ENCODE measurements around the gene PEX5L. TPM values are rescaled to one million over a fixed set of nuclear protein-coding genes. Genes with fewer than 3 reads are reported as not detected.
A peak's percentile ranks its signal among the peaks of the same experiment; 100 is the strongest.

Gene PEX5L
- total RNA-seq, 1 donor from 2014 or later: 0.53 TPM

- no peak for DNase-seq (ENCODE audit: low read depth)
Observed at GRCh38 chr3:179956416-179956830, 80.3 kb downstream of the PEX5L start.

DNA sequence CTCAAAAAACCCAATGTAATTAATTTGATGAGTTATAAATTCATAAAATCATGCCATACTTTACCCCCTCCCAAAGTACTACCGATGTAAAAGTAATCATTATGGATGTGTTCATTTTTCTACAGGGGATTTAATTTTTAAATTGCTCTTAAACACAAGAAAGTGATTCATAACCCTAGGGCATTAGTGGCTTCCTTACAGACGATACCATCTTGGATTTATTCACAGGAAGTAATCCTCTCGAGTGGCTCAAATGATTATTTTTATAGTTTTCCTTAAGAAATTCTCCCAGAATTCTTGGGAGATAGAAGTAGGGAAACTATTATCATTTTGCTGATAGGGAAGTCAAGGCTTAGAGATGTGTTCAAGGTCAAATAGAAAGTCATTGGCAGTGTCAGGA lies 80.9 kb downstream of the PEX5L start:
- no peak for DNase-seq (ENCODE audit: low read depth)

GRCh38 chr3:179955286-179955685 lies 81.5 kb downstream of the PEX5L start:
- DNase-seq (ENCODE audit: low read depth): no peak

GRCh38 chr3:179953993-179954870 lies 82.5 kb downstream of the PEX5L start:
- no peak for DNase-seq (ENCODE audit: low read depth)

DNA sequence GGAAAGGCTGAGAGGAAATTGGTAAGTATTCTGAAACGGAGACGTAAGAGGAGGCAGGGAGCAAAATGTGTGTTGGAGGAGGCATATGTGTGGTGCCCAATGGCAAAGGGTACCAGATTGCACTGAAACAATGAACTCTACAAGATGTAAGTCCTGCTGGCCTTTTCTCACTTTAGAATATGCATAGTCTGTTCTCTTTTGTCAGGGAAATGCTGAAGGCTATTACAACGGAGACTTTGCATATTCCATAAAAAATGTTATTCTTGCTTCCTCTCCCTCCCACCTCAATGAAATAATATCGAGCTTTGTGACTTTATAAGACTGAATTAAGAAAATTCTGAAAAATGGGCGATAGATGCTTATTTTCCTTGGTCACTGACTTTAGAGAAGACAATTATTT lies 85.9 kb downstream of the PEX5L start:
- no peak for DNase-seq (ENCODE audit: low read depth)

GRCh38 chr3:179949869-179950268 lies 86.9 kb downstream of the PEX5L start:
- DNase-seq (ENCODE audit: low read depth): no peak

- no peak for DNase-seq (ENCODE audit: low read depth)
Observed at GRCh38 chr3:179949412-179949811, 87.3 kb downstream of the PEX5L start.

GRCh38 chr3:179948740-179949139 lies 88.0 kb downstream of the PEX5L start:
- DNase-seq (ENCODE audit: low read depth): no peak

GRCh38 chr3:179945569-179945968 lies 91.2 kb downstream of the PEX5L start:
- no peak for DNase-seq (ENCODE audit: low read depth)

GRCh38 chr3:179943117-179943880 lies 93.4 kb downstream of the PEX5L start:
- DNase-seq (ENCODE audit: low read depth): no peak

DNA sequence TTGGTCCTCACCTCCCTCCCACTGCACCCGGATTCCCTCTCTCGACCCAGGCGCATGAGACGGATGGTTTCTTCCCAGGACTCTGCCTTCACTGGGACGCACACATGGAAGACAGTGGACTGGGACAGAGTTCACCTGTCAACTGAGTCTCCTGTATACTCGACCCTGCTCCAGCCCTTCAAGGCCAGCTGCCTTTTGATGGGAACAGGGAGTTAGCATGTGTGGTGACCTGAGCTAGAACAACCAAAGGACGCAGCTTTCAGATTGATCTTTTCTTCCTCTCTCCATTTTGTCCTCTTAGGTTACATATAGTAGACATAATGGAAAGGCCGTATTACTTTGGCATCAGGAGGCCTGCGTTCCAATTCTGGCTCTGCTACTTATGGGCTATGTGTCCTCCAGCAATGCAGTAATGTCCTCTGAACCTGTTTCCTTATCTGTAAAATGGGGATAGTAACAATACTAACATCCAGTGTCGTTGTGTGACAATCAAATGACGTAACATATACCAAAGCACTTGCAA lies 94.1 kb downstream of the PEX5L start:
- DNase-seq (ENCODE audit: low read depth): no peak

- DNase-seq (ENCODE audit: low read depth): no peak
Observed at GRCh38 chr3:179935710-179936109, 101.0 kb downstream of the PEX5L start.

- DNase-seq (ENCODE audit: low read depth): no peak
Observed at GRCh38 chr3:179933914-179934313, 102.8 kb downstream of the PEX5L start.

- no peak for DNase-seq (ENCODE audit: low read depth)
Observed at GRCh38 chr3:179933080-179933479, 103.7 kb downstream of the PEX5L start.

DNA sequence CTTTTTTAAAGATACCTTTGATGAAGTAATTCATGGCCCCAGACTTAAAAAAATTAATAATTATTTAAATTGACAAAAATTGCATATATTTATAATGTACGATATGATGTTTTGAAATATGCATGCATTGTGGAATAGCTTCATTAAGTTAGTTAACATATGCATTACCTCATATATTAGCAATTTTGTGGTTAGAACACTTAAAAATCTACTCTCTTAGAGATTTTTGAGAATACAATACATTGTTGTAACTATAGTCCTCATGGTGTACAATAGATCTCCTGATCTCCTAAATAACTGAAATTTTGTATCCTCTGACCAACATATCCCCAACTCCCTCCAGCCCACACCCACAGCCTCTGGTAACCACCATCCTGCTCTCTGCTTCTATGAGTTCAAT lies 104.1 kb downstream of the PEX5L start:
- no peak for DNase-seq (ENCODE audit: low read depth)

DNA sequence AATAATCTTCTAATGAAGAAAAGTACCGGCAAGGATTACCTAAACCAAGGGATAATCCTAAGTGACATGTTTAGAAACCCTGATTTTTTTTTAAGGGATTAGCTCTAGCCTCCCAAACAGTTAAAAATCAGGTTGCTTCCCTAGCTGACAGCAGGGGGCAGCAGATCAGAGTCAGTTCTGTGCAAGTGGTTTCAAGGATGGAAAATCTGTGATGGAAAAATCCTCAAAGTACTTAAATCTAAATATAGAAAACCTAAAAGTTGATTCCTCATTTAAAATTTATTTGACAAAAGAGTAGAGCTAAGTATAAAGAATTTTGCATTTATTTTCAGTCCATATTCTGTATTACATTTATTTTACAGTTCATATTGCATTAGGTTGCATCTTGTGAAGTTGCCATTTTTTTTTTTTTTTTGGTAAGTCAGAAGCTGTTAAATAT lies 107.6 kb downstream of the PEX5L start:
- peak; percentile 67 for DNase-seq (ENCODE audit: low read depth)

- DNase-seq (ENCODE audit: low read depth): no peak
Observed at GRCh38 chr3:179927191-179927590, 109.5 kb downstream of the PEX5L start.

GRCh38 chr3:179921951-179922350 lies 114.8 kb downstream of the PEX5L start:
- DNase-seq (ENCODE audit: low read depth): no peak

- DNase-seq (ENCODE audit: low read depth): no peak
Observed at GRCh38 chr3:179921500-179921899, 115.2 kb downstream of the PEX5L start.

GRCh38 chr3:179907784-179908482 lies 128.8 kb downstream of the PEX5L start:
- no peak for DNase-seq (ENCODE audit: low read depth)

DNA sequence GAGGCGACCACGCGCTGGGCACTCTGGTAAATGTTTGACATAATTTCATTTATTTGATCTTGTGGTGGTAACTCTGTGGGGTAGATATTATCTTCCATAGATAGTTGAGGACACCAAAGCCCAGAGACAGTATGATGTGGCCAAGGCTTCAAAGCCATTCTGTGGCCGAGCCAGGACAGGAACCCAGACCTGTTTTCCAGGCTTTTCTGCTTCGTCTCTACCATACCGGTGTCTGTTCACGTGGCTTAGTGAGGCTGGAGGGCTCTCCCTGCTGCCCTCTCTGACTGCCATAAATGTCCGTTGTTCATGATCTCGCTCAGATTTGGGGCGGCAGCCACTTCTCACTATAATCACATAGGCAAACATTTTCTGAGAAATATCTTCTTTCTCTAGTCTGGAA lies 134.7 kb downstream of the PEX5L start:
- no peak for DNase-seq (ENCODE audit: low read depth)

DNA sequence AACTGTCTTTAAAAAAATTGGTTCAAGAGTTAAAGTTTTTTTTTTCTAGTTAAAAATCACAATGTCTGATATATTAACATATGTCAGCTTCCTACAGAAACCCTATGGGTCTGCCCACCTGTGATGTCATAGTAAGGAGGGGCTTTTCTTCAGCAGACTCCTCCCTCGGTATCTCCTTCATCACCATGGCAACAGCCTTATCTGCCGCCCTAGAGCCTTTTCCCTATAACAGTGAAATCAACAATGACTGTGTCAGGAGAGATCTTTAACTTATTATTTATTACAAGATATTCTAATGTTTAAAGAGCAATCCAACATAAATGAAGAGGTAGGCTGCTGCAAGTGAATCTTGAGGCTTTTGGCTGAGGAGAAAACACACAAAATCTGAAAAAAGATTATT lies 138.7 kb downstream of the PEX5L start:
- DNase-seq (ENCODE audit: low read depth): no peak
